Lung (tissue), 16 donors: Measurements from ENCODE around the gene CTCF. TPM values are rescaled to one million over a fixed set of nuclear protein-coding genes. Genes with fewer than 3 reads are reported as not detected.
A peak's percentile ranks its signal among the peaks of the same experiment; 100 is the strongest.
"Not testable (repeated sequence)": the region's sequence is repeated elsewhere in the genome, so short reads cannot be mapped to it uniquely, and the experiment has no call there.

ENCODE experiments used
- ATAC-seq: fragments of 200-7000 bp; cut with Tn5 transposase; one replicate; pipeline ENCODE4 v1.9.1; 2020; ENCODE audit warnings: moderate number of reproducible peaks; ENCODE audit not compliant: insufficient read depth, low FRiP score
- DNase-seq, 3 donors: peaks; one replicate each; pipeline ENCODE4 v3.0.0-alpha.2; 2013 to 2017
- H3K27ac ChIP-seq, 2 donors: one replicate each; pipeline ENCODE4 v1.5.1; 2013; ENCODE audit warnings: mild to moderate bottlenecking in 2 of 2, moderate library complexity in 2 of 2, control low read depth in 1 of 2, inconsistent platforms in 1 of 2, low read depth in 1 of 2, low read length in 1 of 2
- H3K27me3 ChIP-seq, 3 donors: one replicate each; pipeline ENCODE4 v1.5.1; 2013; ENCODE audit warnings: low read length in 2 of 3; ENCODE audit not compliant: control insufficient read depth in 3 of 3, insufficient read depth in 3 of 3
- H3K36me3 ChIP-seq, 4 donors: one replicate each; pipeline ENCODE4 v1.5.1; 2013; ENCODE audit warnings: low read length in 4 of 4, mild to moderate bottlenecking in 1 of 4, moderate library complexity in 1 of 4; ENCODE audit not compliant: control insufficient read depth in 4 of 4, insufficient read depth in 4 of 4
- H3K4me1 ChIP-seq, 5 donors: one replicate each; pipeline ENCODE4 v1.5.1; 2013; ENCODE audit warnings: low read length in 5 of 5, mild to moderate bottlenecking in 2 of 5, moderate library complexity in 1 of 5; ENCODE audit not compliant: control insufficient read depth in 5 of 5, insufficient read depth in 5 of 5
- H3K4me3 ChIP-seq: one replicate; pipeline ENCODE4 v1.5.1; 2013; ENCODE audit warnings: mild to moderate bottlenecking, control low read depth, moderate library complexity
- H3K9ac ChIP-seq, 2 donors: one replicate each; pipeline ENCODE4 v1.5.1; 2013; ENCODE audit warnings: low read length in 2 of 2, control low read depth in 1 of 2; ENCODE audit not compliant: insufficient read depth in 1 of 2
- H3K9me3 ChIP-seq, 4 donors: one replicate each; pipeline ENCODE4 v1.5.1; 2013; ENCODE audit warnings: low read length in 3 of 4, mild to moderate bottlenecking in 1 of 4, moderate library complexity in 1 of 4; ENCODE audit not compliant: control insufficient read depth in 4 of 4, insufficient read depth in 3 of 4
- CTCF ChIP-seq: IDR thresholded peaks from 2 replicates; pipeline ENCODE4 v1.5.1; 2012; ENCODE audit warnings: mild to moderate bottlenecking; ENCODE audit errors: control extremely low read depth, extremely low read depth
- WGBS, 2 donors: extraction: QIAGEN DNeasy Blood & Tissue Kit; methylation state at CpG; one replicate each; pipeline ENCODE4 v1.1.7; 2013; 5-methylcytosine and 5-hydroxymethylcytosine counted together
- long read RNA-seq, 5 donors: transcript quantifications; one replicate each; lab custom pipeline, GENCODE V29; 2026
- polyA plus RNA-seq, 2 donors: library from polyadenylated mRNA; stranded (reverse); fragments of 200-250 nt; gene quantifications; one replicate each; pipeline ENCODE4 v1.2.1, GENCODE V29; 2013
- total RNA-seq, 2 donors: library from RNA; depleted of rRNA in 1 of 2; stranded (reverse); fragments of >200 nt in 1 of 2; gene quantifications; one replicate each; pipeline ENCODE4 v1.2.1, GENCODE V29; 2014 to 2021
- donor health status: control.
- donor health status: control.
- donor health status: Bipolar disorder and iron deficiency.
- donor health status: healthy.
- donor health status: DM: yes; HTN: yes; CAD: no.

The CTCF gene, protein sequence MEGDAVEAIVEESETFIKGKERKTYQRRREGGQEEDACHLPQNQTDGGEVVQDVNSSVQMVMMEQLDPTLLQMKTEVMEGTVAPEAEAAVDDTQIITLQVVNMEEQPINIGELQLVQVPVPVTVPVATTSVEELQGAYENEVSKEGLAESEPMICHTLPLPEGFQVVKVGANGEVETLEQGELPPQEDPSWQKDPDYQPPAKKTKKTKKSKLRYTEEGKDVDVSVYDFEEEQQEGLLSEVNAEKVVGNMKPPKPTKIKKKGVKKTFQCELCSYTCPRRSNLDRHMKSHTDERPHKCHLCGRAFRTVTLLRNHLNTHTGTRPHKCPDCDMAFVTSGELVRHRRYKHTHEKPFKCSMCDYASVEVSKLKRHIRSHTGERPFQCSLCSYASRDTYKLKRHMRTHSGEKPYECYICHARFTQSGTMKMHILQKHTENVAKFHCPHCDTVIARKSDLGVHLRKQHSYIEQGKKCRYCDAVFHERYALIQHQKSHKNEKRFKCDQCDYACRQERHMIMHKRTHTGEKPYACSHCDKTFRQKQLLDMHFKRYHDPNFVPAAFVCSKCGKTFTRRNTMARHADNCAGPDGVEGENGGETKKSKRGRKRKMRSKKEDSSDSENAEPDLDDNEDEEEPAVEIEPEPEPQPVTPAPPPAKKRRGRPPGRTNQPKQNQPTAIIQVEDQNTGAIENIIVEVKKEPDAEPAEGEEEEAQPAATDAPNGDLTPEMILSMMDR
- total RNA-seq, result 10 to 100 TPM; 28.5 to 54.2 TPM
- 10 to 100 TPM; 16.7 to 18.1 TPM for polyA plus RNA-seq
- long read RNA-seq, donor 1, partial matches to known transcripts, result 19 of 26 reads
- long read RNA-seq, donor 1, other reads (novel, unspliced or antisense), result 0 of 26 reads
- long read RNA-seq, donor 2, partial matches to known transcripts, result 0 of 1 reads
- long read RNA-seq, donor 2, other reads (novel, unspliced or antisense), result 0 of 1 reads
- long read RNA-seq, donor 3, partial matches to known transcripts, result 0 of 2 reads
- long read RNA-seq, donor 3, other reads (novel, unspliced or antisense), result 0 of 2 reads
- long read RNA-seq, donor 4, partial matches to known transcripts, result 13 of 14 reads
- long read RNA-seq, donor 4, other reads (novel, unspliced or antisense), result 0 of 14 reads
- long read RNA-seq, donor 5, partial matches to known transcripts, result 38 of 45 reads
- long read RNA-seq, donor 5, other reads (novel, unspliced or antisense), result 0 of 45 reads

DNA sequence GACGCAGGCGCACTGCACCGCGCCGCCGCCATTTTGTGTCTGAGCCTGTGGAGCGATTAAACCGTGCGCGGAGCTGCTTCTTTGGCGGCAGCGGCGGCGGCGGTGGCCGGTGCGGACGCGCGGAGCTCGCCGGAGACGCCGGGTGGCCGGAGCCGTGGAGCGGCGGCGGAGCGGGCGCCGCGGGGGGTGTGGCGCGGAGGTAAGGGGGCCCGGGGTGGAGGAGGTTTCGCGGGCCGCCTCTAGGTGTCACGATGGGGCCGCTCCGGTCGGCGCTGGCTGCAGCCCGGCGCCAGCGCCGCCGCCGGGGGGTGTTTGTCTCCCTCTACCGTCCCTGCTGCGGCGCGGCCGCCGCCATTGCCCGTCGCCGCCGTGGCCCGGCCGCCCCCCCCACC, at the start of gene CTCF:
TSS of gene CTCF (plus strand) at position 1 of the 392 bp plus-strand sequence. CDS start 48,307 bp downstream, outside the sequence.
- Histone ChIP-seq H3K9me3 (no peaks in the 10 kb centered on the region), H3K4me1 (peaks cover 4 to 19% (median 8%) of the 10 kb centered on the region in 5 donors), H3K4me3 (peak within 1 kb of the TSS; percentile 97), H3K36me3 (no peaks in the 10 kb centered on the region), H3K27ac (peak within 1 kb of the TSS; percentile 99 to 100), H3K27me3 (no peaks in the 10 kb centered on the region), H3K9ac (peak within 1 kb of the TSS; percentile 73 to 86)
- peak; percentile 22 for TF ChIP-seq CTCF
- WGBS, 2 donors, result 0 to 1% methylated on average over 20 to 62 of the region's 62 CpGs
- peak; percentile 43 for ATAC-seq
- peak; percentile 83 to 91 (median 89) for DNase-seq

DNA sequence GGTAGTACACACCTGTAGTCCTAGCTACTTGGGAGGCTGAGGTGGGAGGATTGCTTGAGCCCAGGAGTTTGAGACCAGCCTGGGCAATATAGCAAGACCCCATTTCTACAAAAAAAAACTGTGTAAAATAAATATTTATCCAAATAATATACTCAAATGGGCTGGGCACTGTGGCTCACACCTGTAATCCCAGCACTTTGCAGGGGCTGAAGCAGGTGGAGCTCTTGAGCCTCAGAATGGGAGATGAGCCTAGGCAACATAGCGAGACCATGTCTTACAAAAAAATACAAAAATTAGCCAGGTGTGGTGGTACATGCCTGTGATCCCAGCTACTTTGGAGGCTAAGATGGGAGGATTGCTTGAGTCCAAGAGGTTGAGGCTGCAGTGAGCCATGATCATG, 48.4 kb upstream of the CTCF start:
- WGBS, 2 donors, result 98 to 100% methylated on average over 1 of the region's 1 CpG
- not testable (repeated sequence) for H3K27me3 ChIP-seq, H3K4me1 ChIP-seq, DNase-seq, H3K9ac ChIP-seq, H3K36me3 ChIP-seq, ATAC-seq, H3K27ac ChIP-seq, H3K4me3 ChIP-seq, H3K9me3 ChIP-seq

DNA sequence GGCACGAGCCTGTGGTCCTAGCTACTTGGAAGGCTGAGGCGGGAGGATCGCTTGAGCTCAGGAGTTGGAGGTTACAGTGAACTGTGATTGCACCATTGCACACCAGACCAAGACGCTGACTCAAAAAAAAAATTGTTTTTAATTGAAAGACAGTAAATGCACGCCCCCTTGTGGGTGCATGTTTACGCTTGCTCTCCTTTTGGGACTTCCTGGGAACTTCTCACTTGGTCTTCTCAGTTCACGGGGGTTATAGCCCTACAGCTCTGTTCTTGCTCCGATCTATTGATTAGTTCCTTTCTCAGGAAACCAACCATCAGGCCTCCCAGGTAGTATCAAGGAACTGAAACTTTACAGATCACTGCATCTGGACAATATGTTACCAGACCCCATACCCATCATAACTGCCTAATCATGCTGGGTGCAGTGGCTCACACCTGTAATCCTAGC, 47.9 kb upstream of the CTCF start:
- peak; percentile 68 for TF ChIP-seq CTCF
- Histone ChIP-seq H3K9me3 (no peaks in the 10 kb centered on the region), H3K27me3 (no peaks in the 10 kb centered on the region), H3K4me1 (peaks cover 0 to 4% (median 0%) of the 10 kb centered on the region in 5 donors), H3K9ac (no peak overlapping the region), H3K4me3 (no peak overlapping the region), H3K27ac (no peak overlapping the region), H3K36me3 (no peaks in the 10 kb centered on the region)
- WGBS, 2 donors, result 10 to 14% methylated on average over 8 of the region's 8 CpGs
- ATAC-seq, result peak; percentile 88
- DNase-seq, result peak; percentile 69 to 83 (median 76)
